ENCODE measurements around the gene RET. TPM values are rescaled to one million over a fixed set of nuclear protein-coding genes. Genes with fewer than 3 reads are reported as not detected.

The RET gene
- total and polyA plus RNA-seq, 2 of the 8 experiments (the other 6 are each of a cell fraction or from before 2014, with no cell fraction given), result 6.7 to 8.4 TPM

- TF ChIP-seq SP1 (IDR thresholded peaks at IDR 0.05; ENCODE audit: low read depth, low read length), result no peak
- TF ChIP-seq RNF2 (IDR thresholded peaks at IDR 0.05; ENCODE audit: borderline replicate concordance, low read depth, low read length, missing control alignments, poor library complexity, severe bottlenecking), result no peak
- no peak for TF ChIP-seq CTBP2 (IDR thresholded peaks at IDR 0.05; ENCODE audit: borderline replicate concordance, insufficient read depth, insufficient read length, low read length)
Measured at GRCh38 chr10:43130770-43131171, 53.9 kb downstream of the RET start (continued).

Measured in H1 (cell line).